ENCODE data around the gene IVL.

Gene IVL

DNA sequence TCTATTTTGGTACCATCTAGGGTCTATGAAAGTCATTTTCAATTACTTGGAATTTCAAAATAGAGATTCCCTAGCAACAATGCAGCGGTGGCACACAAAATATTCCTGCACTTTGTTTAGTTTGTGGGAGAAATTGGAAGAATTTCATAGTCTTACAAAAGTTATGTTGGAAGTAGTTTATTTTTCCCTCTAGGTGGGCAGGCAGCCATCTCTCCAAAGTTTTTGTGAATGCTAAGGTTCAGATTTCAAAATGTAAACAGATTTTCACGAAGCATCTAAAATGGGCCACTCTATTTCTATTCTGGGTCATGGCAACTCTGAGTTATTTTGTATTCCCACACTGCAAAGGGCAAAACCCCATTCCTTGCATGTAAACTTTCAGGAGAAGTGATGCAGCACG is 22.3 kb upstream of the IVL start:
- in situ Hi-C loops (cut with HindIII; ENCODE audit: low pct_ligation_motif_present, low pct_unique_long_range_greater_than_20kb, low sequenced_read_pairs): no loop called here
- DNase-seq: no peak

DNA sequence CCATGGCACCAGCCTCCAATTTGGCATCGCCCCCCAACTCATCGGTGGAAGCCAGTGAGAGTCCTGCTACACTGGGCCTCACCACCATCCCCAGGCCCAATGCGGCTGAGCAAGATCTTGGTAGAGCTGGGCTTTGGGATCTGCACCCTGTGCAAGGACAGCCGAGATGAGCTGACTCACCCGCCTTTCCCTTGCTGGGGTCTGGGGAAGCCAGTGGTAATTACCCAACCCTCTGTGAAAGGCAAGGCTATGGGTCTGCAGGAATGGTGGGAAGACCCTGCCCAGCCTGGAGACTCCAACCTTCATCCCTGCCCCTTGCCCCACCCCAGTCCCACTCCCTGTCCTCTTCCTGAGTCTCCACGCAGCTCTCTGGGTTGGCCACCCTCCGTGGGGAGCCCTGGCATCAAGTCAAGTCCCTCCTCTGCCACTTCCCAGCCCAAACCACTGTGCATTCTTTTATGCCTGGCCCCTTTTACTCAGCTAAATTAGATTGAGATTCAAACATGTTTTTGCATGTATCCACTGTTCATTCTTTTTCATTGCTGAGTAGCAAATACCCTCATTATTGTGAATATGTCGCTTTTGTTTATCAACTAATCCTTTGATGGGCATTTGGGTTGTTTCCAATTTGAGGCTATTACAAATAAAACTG is 21.5 kb upstream of the IVL start:
- DNase-seq: no peak
- in situ Hi-C loops (cut with HindIII; ENCODE audit: low pct_ligation_motif_present, low pct_unique_long_range_greater_than_20kb, low sequenced_read_pairs): no loop called here

GRCh38 chr1:152888126-152888525 is 20.2 kb upstream of the IVL start:
- in situ Hi-C loops (cut with HindIII; ENCODE audit: low pct_ligation_motif_present, low pct_unique_long_range_greater_than_20kb, low sequenced_read_pairs): no loop called here
- no peak for DNase-seq

GRCh38 chr1:152899027-152899426 is 9.3 kb upstream of the IVL start:
- no peak for DNase-seq
- in situ Hi-C loops (cut with HindIII; ENCODE audit: low pct_ligation_motif_present, low pct_unique_long_range_greater_than_20kb, low sequenced_read_pairs): no loop called here

DNA sequence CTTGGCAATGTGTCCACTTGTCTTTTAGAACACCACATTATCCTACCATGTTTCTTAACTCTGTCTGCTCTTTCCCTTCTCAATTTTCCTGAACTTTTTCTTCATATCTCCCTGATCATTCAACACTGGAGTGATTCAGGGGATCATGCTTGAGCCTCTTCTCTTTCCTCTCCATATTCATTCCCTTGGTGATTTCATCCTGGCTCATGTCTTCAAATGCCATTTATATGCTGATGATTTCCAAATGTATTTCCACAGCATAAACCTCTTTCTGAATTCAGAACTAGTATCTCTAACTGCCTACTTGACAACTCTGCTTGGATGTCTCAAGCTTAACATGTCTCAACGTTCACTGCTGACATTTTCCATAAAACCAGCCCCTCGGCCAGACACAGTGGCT is 8.5 kb upstream of the IVL start:
- no peak for DNase-seq
- in situ Hi-C loops (cut with HindIII; ENCODE audit: low pct_ligation_motif_present, low pct_unique_long_range_greater_than_20kb, low sequenced_read_pairs): no loop called here

GRCh38 chr1:152901631-152902030 is 6.7 kb upstream of the IVL start:
- no peak for DNase-seq
- in situ Hi-C loops (cut with HindIII; ENCODE audit: low pct_ligation_motif_present, low pct_unique_long_range_greater_than_20kb, low sequenced_read_pairs): no loop called here

- no peak for DNase-seq
- in situ Hi-C loops (cut with HindIII; ENCODE audit: low pct_ligation_motif_present, low pct_unique_long_range_greater_than_20kb, low sequenced_read_pairs): no loop called here
Measured at GRCh38 chr1:152902636-152903035, 5.7 kb upstream of the IVL start.

DNA sequence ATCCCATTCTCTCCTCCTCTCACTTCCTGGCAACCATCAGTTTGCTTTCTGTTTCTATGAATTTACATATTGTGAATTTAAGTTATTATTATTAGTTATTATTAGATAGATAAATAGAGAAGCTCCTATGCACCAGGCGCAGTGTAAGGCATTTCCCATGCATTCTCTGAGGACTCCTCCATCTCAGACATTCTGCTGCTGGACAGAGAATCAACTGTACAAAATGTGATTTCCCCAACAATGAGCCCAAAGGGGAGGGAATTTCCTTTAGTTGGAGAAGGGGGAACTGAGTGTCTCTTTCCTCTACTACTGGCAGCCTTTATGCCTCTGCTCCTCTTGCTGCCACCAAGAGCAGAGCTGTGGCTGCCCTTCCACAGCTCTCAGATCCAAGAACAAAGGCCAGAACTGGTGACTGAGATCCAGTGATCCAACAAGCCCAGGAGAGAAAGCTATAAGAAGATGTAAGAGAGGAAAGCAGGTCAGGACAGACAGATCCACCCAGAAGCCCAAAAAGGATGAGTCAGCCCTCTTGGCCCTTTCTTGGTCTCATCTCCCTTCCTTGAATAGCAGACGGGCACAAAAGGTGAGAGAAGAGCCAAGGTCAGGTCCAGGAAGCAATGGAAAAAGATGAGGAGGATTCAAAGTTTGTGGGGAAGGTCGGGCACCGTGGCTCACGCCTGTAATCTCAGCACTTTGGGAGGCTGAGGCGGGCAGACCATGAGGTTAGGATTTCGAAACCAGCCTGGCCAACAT is 3.5 kb upstream of the IVL start:
- DNase-seq: no peak
- in situ Hi-C loops (cut with HindIII; ENCODE audit: low pct_ligation_motif_present, low pct_unique_long_range_greater_than_20kb, low sequenced_read_pairs): no loop called here

- in situ Hi-C loops (cut with HindIII; ENCODE audit: low pct_ligation_motif_present, low pct_unique_long_range_greater_than_20kb, low sequenced_read_pairs): no loop called here
- no peak for DNase-seq
Measured at GRCh38 chr1:152906023-152906565, 2.3 kb upstream of the IVL start.

- no peak for DNase-seq
- in situ Hi-C loops (cut with HindIII; ENCODE audit: low pct_ligation_motif_present, low pct_unique_long_range_greater_than_20kb, low sequenced_read_pairs): no loop called here
Measured at GRCh38 chr1:152909206-152909605, 860 bp downstream of the IVL start.

DNA sequence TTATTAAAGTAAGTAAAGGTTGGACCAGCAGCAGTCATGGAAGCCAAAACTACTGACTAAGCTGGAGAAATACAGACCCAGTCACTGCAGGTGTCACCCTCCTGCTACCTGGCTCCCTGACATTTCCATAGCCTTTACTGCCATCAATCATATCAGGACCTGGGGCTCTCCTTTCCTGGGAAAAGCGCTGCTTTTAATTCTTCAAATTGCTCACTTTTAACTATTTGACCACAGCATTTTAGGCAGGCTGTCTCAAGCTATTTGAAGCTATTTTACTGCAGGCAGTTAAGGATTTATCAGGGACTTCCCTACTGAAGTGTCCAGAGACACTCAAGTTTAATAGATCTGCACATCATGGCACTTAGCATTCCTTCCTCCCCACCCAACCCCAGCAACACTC is 4.1 kb downstream of the IVL start:
- no peak for DNase-seq
- in situ Hi-C loops (cut with HindIII; ENCODE audit: low pct_ligation_motif_present, low pct_unique_long_range_greater_than_20kb, low sequenced_read_pairs): no loop called here

DNA sequence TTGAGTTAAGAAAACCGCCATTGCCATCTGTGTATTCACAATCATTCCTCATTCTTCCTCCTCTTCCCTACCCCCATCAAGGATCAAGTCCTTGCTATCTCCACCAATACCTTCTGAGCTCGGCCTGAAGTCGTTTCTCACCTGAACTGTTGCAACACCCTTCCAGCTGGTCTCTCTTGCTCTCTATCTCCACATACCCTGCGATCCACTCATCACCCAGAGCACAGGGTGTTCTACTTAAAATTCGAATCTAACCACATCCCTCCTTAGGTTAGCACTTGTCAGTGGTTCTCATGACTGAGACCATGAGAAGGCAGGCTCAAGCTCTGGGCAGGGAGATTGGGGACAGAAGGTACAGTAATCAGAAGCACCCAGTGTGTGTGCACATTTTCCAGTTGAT is 4.6 kb downstream of the IVL start:
- in situ Hi-C loops (cut with HindIII; ENCODE audit: low pct_ligation_motif_present, low pct_unique_long_range_greater_than_20kb, low sequenced_read_pairs): no loop called here
- DNase-seq: no peak

DNA sequence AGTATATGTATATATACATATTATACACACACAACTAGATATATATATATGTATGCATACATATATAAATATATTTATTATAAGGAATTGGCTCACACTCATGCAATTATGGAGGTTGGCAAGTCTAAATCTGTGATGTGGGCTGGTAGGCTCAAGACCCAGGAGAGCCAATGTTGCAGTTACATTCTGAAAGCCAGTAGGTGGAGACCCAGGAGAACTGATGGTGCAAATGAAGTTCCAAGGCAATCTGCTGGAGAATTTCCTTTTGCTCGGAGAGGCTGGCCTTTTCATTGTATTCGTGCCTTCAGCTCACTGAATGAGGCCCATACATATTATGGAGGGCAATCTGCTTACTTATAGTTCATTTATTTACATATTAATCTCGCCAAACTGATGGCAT is 9.4 kb downstream of the IVL start:
- in situ Hi-C loops (cut with HindIII; ENCODE audit: low pct_ligation_motif_present, low pct_unique_long_range_greater_than_20kb, low sequenced_read_pairs): no loop called here
- peak; percentile 14 for DNase-seq

- no peak for DNase-seq
- in situ Hi-C loops (cut with HindIII; ENCODE audit: low pct_ligation_motif_present, low pct_unique_long_range_greater_than_20kb, low sequenced_read_pairs): no loop called here
Measured at GRCh38 chr1:152919071-152919470, 10.7 kb downstream of the IVL start.

DNA sequence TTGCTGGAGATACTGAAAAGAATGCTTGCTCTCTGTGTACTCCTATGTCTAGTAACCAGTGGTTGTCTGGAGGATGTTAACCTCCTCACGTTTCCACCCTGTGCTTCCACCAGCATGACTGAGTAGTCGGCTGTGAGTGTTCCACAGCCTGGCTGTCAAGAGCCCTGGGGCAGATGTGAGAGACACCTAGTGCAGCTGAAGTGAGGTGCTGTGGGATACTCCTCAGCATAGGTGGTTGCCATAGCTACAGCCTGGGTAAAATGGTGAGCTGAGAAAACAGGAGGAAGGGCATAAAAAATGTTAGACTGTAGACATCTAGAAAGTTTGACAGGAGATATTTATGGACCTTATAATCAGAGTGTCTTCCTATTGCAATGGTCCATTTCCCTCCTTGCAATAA is 15.8 kb downstream of the IVL start:
- no peak for DNase-seq
- in situ Hi-C loops (cut with HindIII; ENCODE audit: low pct_ligation_motif_present, low pct_unique_long_range_greater_than_20kb, low sequenced_read_pairs): no loop called here

GRCh38 chr1:152926091-152926490 is 17.7 kb downstream of the IVL start:
- DNase-seq: peak; percentile 30

GRCh38 chr1:152928671-152929070 is 20.3 kb downstream of the IVL start:
- DNase-seq: no peak
- in situ Hi-C loops (cut with HindIII; ENCODE audit: low pct_ligation_motif_present, low pct_unique_long_range_greater_than_20kb, low sequenced_read_pairs): no loop called here

More at GRCh38 chr1:152926091-152926490, 17.7 kb downstream of the IVL start:
- in situ Hi-C loops (cut with HindIII; ENCODE audit: low pct_ligation_motif_present, low pct_unique_long_range_greater_than_20kb, low sequenced_read_pairs): no loop called here

DNA sequence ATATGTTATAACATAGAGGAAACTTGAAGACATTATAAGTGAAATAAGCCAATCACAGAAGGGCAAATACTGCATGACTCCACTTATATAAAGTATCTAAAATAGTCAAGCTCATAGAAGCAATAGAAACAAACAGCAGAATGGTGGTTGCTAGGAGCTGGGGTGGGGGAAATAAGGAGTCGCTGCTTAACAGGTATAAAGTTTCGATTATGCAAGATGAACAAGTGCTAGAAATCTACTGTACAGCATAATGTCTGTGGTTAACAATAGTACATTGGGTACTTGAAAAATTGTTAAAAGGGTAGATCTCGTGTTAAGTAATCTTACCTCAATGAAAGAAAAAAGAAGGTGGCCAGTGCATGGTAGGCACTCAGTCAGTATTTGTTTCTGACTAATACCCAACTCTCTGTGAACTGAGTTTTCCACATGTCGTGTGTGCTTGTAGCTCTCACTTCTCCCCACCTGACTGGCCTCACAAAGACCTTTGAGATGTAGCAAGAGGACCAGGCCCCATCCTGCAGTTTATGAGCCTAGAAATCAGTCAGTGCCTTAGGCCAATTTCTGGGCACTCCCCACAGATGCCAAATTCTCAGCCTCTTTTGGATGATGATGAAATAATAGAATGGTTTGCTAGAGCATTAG is 23.9 kb downstream of the IVL start:
- DNase-seq: no peak
- in situ Hi-C loops (cut with HindIII; ENCODE audit: low pct_ligation_motif_present, low pct_unique_long_range_greater_than_20kb, low sequenced_read_pairs): no loop called here

- DNase-seq: no peak
- in situ Hi-C loops (cut with HindIII; ENCODE audit: low pct_ligation_motif_present, low pct_unique_long_range_greater_than_20kb, low sequenced_read_pairs): no loop called here
Measured at GRCh38 chr1:152933196-152933595, 24.9 kb downstream of the IVL start.

DNA sequence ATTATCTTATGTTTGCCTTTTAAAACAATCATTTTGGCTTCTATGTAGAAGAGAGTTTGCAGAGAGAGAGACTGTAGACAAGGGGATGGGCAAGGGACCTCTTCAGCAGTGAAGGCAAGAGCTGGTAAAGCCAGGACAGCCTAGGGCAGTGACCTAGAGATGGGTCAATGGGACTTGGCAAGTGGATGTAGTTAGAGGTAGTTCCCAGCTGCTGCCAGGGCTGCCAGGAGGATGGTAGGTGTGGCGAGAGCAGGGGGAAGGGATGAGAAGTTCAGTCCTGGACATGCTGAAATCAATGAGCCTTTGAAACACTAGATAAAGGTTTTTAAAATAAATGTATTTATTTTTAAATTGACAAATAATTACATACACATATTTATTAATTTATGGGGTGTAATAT is 32.3 kb downstream of the IVL start:
- in situ Hi-C loops (cut with HindIII; ENCODE audit: low pct_ligation_motif_present, low pct_unique_long_range_greater_than_20kb, low sequenced_read_pairs): no loop called here
- DNase-seq: no peak
